GM10248 (cell line): ENCODE measurements around the gene GCM1.
"Not testable (repeated sequence)": the region's sequence is repeated elsewhere in the genome, so short reads cannot be mapped to it uniquely, and the experiment has no call there.

Experiments used
- CTCF ChIA-PET: fragments of 300-600 bp; sonication (Branson Sonifier 250); formaldehyde crosslinking; extraction: SDS; loops from one replicate; lab custom pipeline; 2021; ENCODE audit warnings: antibody characterized with exemption; lab: Yijun Ruan, JAX
- POLR2A ChIA-PET: fragments of 350-650 bp; sonication (Branson Sonifier 250); formaldehyde crosslinking; extraction: SDS; loops from one replicate; lab custom pipeline; 2020; ENCODE audit warnings: antibody characterized with exemption; lab: Yijun Ruan, JAX
- DNase-seq: peaks from one replicate; pipeline ENCODE4 v3.0.0; 2012; ENCODE audit errors: extremely low spot score
- TF ChIP-seq, protein P1 (sequence below): IDR thresholded peaks from 2 replicates; pipeline ENCODE4 v1.5.1; 2012; ENCODE audit warnings: mild to moderate bottlenecking, low read depth; ENCODE audit errors: extremely low read depth, missing control alignments, control extremely low read depth

Gene GCM1

DNA sequence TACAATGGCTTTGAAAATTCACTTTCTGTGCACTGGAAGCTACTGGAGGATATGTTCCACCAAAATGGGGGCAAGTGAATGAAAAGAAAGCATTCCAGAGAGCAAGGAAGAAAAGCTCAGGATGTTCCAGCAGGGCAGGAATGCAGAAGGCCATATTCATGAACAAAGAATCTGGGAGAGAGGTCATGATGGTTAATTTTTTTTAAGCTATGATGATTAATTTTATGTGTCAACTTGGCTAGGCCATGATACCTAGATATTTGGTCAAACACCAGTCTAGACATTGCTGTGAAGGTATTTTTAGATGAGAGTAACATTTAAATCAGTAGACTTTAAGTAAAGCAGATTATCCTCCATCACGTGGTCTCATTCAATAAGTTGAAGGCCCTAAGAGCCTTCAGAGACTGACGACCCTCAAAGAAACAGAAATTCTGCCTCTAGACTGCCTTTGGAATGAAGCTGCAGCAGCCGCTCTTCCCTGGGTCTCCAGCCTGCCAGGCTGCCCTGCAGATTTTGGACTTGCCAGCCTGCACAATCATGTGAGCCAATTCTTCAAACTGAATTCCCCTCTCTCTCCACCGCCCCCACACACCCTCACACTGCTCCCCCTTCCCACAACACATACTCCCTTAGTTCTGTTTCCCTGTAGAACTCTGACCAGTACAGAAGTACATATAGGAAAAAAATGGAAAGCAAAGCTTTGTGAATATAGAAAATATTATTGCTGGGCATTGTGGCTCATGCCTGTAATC is 20.1 kb upstream of the GCM1 start:
- TF ChIP-seq, protein P1, sequence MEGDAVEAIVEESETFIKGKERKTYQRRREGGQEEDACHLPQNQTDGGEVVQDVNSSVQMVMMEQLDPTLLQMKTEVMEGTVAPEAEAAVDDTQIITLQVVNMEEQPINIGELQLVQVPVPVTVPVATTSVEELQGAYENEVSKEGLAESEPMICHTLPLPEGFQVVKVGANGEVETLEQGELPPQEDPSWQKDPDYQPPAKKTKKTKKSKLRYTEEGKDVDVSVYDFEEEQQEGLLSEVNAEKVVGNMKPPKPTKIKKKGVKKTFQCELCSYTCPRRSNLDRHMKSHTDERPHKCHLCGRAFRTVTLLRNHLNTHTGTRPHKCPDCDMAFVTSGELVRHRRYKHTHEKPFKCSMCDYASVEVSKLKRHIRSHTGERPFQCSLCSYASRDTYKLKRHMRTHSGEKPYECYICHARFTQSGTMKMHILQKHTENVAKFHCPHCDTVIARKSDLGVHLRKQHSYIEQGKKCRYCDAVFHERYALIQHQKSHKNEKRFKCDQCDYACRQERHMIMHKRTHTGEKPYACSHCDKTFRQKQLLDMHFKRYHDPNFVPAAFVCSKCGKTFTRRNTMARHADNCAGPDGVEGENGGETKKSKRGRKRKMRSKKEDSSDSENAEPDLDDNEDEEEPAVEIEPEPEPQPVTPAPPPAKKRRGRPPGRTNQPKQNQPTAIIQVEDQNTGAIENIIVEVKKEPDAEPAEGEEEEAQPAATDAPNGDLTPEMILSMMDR: no peak
- ChIA-PET CTCF (interaction anchor here (0.9 to 11.5 kb wide), 6 partner anchors 17 to 483 kb away, joined by 3 to 161 read pairs (median 6); no protein-coding TSS in a partner anchor), POLR2A (interaction anchor here (0.6 kb wide), 1 partner anchor 115 kb away, joined by 3 read pairs; no protein-coding TSS in a partner anchor)
- DNase-seq: no peak

DNA sequence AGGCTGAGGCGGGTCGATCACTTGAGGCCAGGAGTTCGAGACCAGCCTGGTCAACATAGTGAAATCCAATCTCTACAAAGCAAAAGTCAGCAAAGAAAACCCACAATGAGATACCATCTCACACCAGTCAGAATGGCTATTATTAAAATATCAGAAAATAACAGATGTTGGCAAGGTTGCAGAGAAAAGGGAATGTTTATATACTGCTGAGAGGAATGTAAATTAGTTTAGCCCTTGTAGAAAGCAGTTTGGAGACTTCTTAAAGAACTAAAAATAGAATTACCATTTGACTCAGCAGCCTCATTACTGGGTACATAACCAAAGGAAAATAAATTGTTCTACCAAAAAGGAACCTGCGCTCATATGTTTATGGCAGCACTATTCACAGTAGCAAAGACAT is 16.7 kb upstream of the GCM1 start:
- DNase-seq: no peak
- CTCF ChIA-PET: interaction anchor here (1.1 to 1.5 kb wide), 2 partner anchors 306 to 319 kb away, joined by 3 to 6 read pairs; no protein-coding TSS in a partner anchor
- TF ChIP-seq, protein P1: no peak
- POLR2A ChIA-PET: no interaction called here

DNA sequence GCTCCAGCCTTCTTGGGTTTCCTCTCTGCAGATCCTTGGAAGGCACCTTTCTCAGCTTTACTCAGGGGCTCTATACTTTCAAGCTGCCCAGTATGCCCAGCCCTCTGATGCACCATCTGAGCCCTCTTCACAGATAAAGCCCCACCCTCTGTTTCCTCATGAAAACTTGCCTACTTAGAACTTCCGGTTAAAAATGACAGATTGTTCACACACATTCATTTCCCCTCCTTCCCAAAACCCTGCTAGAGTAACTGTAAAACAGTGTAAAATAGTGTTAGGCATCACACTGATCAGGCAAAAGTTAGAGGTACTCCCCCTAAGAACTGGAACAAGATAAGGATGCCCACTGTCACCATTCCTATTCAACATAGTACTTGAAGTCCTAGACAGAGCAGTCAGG is 14.0 kb upstream of the GCM1 start:
- POLR2A ChIA-PET: no interaction called here
- no peak for DNase-seq
- TF ChIP-seq, protein P1: no peak
- CTCF ChIA-PET: interaction anchor here (0.9 kb wide), 1 partner anchor 9 kb away, joined by 6 read pairs; no protein-coding TSS in a partner anchor

DNA sequence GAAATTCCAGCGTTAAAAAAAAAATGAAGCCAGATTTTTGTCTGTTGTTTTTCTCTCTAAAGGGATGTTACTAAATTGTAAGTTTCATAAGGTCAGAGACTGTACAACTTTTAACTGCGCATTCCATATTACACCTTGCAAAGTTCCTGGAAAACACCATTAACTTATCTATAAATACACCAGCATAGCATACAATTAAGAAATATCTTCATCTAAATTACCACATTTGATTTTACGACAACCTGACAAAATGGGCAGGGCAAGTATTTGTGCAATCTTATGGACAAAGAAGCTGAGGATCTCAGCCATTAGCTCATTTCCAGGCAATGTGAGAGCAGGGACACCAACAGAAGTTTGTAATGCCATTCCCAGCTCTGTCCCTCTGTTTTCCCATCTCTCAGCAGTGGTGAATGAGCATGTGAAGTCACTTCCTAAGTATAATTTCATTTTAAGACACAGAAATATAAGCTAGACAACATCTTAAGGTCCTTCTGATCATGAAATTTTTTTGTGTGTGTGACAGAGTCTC is 12.9 kb upstream of the GCM1 start:
- TF ChIP-seq, protein P1: no peak
- ChIA-PET CTCF (interaction anchor here (0.9 to 1.2 kb wide), 3 partner anchors 10 to 323 kb away, joined by 3 to 6 read pairs (median 5); no protein-coding TSS in a partner anchor), POLR2A (no interaction called here)
- DNase-seq: no peak

DNA sequence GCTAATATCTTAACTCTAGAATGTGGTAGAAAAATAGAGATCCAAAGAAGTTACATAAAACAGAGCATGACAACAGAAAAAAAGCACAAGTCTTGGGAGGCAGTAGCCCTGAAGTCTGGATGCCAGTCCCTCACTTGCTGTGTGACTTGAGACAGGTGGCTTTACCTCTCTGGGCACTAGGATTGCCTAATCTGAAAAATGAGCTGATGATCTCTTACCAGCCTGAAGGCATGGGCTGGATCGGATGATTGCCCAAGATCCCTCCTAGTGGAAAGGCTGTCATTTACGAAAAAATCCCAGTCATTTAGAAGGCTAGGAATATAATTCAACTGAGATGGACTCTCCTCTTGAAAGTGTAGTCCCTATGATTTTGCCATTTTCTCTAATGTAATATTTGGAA is 10.9 kb upstream of the GCM1 start:
- no peak for DNase-seq

DNA sequence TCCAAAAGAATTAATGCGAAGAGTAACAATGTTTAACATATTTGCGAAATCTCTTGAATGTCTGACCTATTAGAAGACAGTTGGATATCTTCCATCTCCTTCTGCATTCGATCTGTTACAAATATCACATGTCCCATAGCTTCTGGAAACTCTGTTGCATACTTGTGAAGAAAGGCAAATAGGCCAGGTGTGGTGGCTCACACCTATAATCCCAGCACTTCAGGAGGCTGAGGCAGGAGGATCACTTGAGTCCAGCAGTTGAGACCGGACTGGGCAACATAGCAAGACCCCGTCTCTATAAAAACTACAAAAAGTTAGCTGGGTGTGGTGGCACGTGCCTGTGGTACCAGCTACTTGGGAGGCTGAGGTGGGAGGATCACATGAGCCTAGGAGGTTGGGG is 9.4 kb upstream of the GCM1 start:
- POLR2A ChIA-PET, DNase-seq: not testable (repeated sequence)
- CTCF ChIA-PET: interaction anchor here (1.7 kb wide), 1 partner anchor 14 kb away, joined by 8 read pairs; no protein-coding TSS in a partner anchor

More for the DNA sequence above, 10.9 kb upstream of the GCM1 start:
- ChIA-PET POLR2A (no interaction called here), CTCF (interaction anchor here (1.3 to 1.8 kb wide), 3 partner anchors 12 to 326 kb away, joined by 3 to 8 read pairs (median 5); no protein-coding TSS in a partner anchor)
- TF ChIP-seq, protein P1: no peak

DNA sequence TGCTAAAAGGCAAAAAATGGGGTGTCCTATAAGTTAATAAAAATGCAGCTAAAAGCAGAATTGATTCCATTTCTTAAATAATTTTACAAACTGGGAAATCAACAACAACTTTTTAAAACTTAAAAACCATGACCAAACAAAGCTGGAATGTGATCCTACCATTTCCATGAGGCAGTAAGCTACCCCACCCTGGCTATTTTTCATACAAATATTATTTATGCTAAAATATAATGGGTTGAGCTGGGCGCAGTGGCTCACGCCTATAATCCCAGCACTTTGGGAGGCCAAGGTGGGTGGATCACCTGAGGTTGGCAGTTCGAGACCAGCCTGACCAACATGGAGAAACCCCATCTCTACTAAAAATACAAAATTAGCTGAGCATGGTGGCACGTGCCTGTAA is 6.6 kb upstream of the GCM1 start:
- POLR2A ChIA-PET, DNase-seq: not testable (repeated sequence)
- CTCF ChIA-PET: interaction anchor here (1.1 to 1.7 kb wide), 3 partner anchors 17 to 329 kb away, joined by 3 to 4 read pairs (median 3); no protein-coding TSS in a partner anchor
